A673 (cell line): ENCODE data around the gene CAP2. TPM values are rescaled to one million over a fixed set of nuclear protein-coding genes. Genes with fewer than 3 reads are reported as not detected.
A peak's percentile ranks its signal among the peaks of the same experiment; 100 is the strongest.

ENCODE experiments used
- BruUV-seq: library from RNA; stranded (reverse); fragments of 400-500 nt; replicated peaks from 2 replicates; lab custom pipeline; 2021; lab: Mats Ljungman, UMichigan
- CTCF ChIA-PET: fragments of 300-600 bp; sonication (Branson Sonifier 250); formaldehyde crosslinking; loops from one replicate; lab custom pipeline; 2022; ENCODE audit warnings: antibody characterized with exemption; lab: Charles Lee
- POLR2A ChIA-PET: fragments of 300-600 bp; sonication (Branson Sonifier 250); formaldehyde crosslinking; loops from one replicate; lab custom pipeline; 2022; ENCODE audit warnings: antibody characterized with exemption; ENCODE audit not compliant: low non-redundant PET; lab: Charles Lee
- DNase-seq: peaks from one replicate; pipeline ENCODE4 v3.0.0-alpha.2; 2015; ENCODE audit warnings: low spot score
- H3K27ac ChIP-seq: fragments of 200-600 bp; sonication (generic); 2 replicates; pipeline ENCODE4 v1.5.1; 2016; ENCODE audit warnings: mixed run types, low read depth, mild to moderate bottlenecking, mixed read lengths, antibody characterized with exemption, low read length; ENCODE audit not compliant: poor library complexity, severe bottlenecking
- H3K27me3 ChIP-seq: fragments of 200-600 bp; sonication (generic); replicated peaks from 2 replicates; pipeline ENCODE4 v1.6.1; 2017; ENCODE audit warnings: mixed run types, low read depth, mild to moderate bottlenecking, mixed read lengths, antibody characterized with exemption, low read length; ENCODE audit not compliant: insufficient read depth, poor library complexity
- H3K36me3 ChIP-seq: fragments of 200-600 bp; sonication (generic); 2 replicates; pipeline ENCODE4 v1.6.1; 2016; ENCODE audit warnings: mixed run types, mild to moderate bottlenecking, mixed read lengths, antibody characterized with exemption, low read length; ENCODE audit not compliant: insufficient read depth, poor library complexity, severe bottlenecking
- H3K4me1 ChIP-seq: fragments of 200-600 bp; sonication (generic); 2 replicates; pipeline ENCODE4 v1.6.1; 2017; ENCODE audit warnings: mixed run types, mild to moderate bottlenecking, mixed read lengths, antibody characterized with exemption, low read length; ENCODE audit not compliant: insufficient read depth, poor library complexity, severe bottlenecking
- H3K4me3 ChIP-seq: fragments of 200-600 bp; sonication (generic); 2 replicates; pipeline ENCODE4 v1.5.1; 2016; ENCODE audit warnings: low read depth, mixed run types, mild to moderate bottlenecking, mixed read lengths, low read length; ENCODE audit not compliant: poor library complexity, severe bottlenecking
- H3K9me3 ChIP-seq: fragments of 200-600 bp; sonication (generic); 2 replicates; pipeline ENCODE4 v1.6.1; 2016; ENCODE audit warnings: mixed run types, low read depth, mild to moderate bottlenecking, mixed read lengths, antibody characterized with exemption, low read length; ENCODE audit not compliant: poor library complexity, severe bottlenecking
- EZH2 ChIP-seq: fragments of 200-600 bp; sonication (generic); IDR thresholded peaks from 2 replicates; pipeline ENCODE4 v1.6.1; 2017; ENCODE audit warnings: borderline replicate concordance, low read depth, mild to moderate bottlenecking, mixed read lengths, antibody characterized with exemption, low read length; ENCODE audit not compliant: poor library complexity, severe bottlenecking
- intact Hi-C: fragments of 100-400 bp; cut with micrococcal nuclease; formaldehyde crosslinking; loops from one replicate; pipeline ENCODE4 v1.10.0; 2022; ENCODE audit not compliant: unreplicated experiment
- total RNA-seq: library from RNA; stranded (reverse); gene quantifications from 2 replicates; pipeline ENCODE4 v1.2.3, GENCODE V29; 2021
- TF ChIP-seq, protein P1 (sequence below): fragments of 300-800, 200-600 bp; sonication (generic); conservative IDR thresholded peaks from 2 replicates; pipeline ENCODE4 v1.5.1; 2017; ENCODE audit warnings: low read depth, mild to moderate bottlenecking, antibody characterized with exemption, low read length, moderate library complexity, mixed read lengths

The CAP2 gene
- total RNA-seq, 1 experiment from 2014 or later: 20.8 TPM

DNA sequence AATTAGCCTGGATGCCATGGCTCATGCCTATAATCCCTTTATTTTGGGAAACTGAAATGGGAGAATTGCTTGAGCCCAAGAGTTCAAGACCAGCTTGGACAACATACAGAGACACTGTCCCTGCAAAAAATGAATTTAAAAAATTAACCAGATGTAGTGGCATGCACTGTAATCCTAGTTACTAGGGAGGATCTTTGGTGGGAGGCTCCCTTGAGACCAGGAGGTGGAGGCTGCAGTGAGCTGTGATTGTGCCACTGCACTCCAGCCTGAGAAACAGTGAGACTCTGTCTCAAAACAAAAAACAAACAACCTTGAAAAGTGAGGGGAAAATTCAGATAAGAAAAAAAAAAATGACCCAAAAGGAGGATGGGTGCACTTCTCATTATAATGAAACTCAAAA, 23.4 kb downstream of the CAP2 start:
- no TSS peak for BruUV-seq
- POLR2A ChIA-PET: no interaction called here
- H3K36me3 ChIP-seq: no peaks in the 10 kb centered on the region
- peaks cover 38% of the 10 kb centered on the region for H3K4me1 ChIP-seq
- H3K4me3 ChIP-seq: no peak overlapping the region
- CTCF ChIA-PET: no interaction called here
- TF ChIP-seq, protein P1, sequence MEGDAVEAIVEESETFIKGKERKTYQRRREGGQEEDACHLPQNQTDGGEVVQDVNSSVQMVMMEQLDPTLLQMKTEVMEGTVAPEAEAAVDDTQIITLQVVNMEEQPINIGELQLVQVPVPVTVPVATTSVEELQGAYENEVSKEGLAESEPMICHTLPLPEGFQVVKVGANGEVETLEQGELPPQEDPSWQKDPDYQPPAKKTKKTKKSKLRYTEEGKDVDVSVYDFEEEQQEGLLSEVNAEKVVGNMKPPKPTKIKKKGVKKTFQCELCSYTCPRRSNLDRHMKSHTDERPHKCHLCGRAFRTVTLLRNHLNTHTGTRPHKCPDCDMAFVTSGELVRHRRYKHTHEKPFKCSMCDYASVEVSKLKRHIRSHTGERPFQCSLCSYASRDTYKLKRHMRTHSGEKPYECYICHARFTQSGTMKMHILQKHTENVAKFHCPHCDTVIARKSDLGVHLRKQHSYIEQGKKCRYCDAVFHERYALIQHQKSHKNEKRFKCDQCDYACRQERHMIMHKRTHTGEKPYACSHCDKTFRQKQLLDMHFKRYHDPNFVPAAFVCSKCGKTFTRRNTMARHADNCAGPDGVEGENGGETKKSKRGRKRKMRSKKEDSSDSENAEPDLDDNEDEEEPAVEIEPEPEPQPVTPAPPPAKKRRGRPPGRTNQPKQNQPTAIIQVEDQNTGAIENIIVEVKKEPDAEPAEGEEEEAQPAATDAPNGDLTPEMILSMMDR: no peak
- TF ChIP-seq EZH2: no peak
- H3K27ac ChIP-seq: no peak overlapping the region
- H3K9me3 ChIP-seq: no peaks in the 10 kb centered on the region
- DNase-seq: no peak
- intact Hi-C loops: no loop called here
- H3K27me3 ChIP-seq: no peaks in the 10 kb centered on the region

DNA sequence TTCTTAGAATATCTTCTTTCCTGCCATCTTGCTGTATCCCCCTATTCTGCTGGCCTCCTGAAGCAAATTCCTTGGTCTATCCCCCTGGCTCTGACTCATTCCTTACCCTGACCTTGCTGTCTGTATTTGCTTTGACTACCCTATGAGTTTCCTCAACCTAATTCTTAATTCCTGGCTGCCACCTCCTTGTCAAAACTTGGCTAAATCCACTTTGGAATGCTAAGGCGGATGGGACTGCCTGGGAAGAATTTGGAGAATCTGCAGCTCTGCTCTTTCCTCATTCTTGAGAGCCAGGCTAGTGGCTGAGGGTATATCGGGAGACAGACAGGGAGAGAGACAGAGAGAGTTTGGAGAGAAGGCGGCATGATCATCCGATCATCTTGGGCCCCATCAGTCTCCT, 24.4 kb downstream of the CAP2 start:
- TF ChIP-seq, protein P1: no peak
- TF ChIP-seq EZH2: no peak
- peak; percentile 26 for DNase-seq
- no TSS peak for BruUV-seq
- ChIA-PET POLR2A (no interaction called here), CTCF (no interaction called here)
- Histone ChIP-seq H3K4me3 (no peak overlapping the region), H3K27ac (no peak overlapping the region), H3K36me3 (no peaks in the 10 kb centered on the region), H3K9me3 (no peaks in the 10 kb centered on the region), H3K4me1 (peaks cover 41% of the 10 kb centered on the region), H3K27me3 (no peaks in the 10 kb centered on the region)
- intact Hi-C loops: no loop called here

DNA sequence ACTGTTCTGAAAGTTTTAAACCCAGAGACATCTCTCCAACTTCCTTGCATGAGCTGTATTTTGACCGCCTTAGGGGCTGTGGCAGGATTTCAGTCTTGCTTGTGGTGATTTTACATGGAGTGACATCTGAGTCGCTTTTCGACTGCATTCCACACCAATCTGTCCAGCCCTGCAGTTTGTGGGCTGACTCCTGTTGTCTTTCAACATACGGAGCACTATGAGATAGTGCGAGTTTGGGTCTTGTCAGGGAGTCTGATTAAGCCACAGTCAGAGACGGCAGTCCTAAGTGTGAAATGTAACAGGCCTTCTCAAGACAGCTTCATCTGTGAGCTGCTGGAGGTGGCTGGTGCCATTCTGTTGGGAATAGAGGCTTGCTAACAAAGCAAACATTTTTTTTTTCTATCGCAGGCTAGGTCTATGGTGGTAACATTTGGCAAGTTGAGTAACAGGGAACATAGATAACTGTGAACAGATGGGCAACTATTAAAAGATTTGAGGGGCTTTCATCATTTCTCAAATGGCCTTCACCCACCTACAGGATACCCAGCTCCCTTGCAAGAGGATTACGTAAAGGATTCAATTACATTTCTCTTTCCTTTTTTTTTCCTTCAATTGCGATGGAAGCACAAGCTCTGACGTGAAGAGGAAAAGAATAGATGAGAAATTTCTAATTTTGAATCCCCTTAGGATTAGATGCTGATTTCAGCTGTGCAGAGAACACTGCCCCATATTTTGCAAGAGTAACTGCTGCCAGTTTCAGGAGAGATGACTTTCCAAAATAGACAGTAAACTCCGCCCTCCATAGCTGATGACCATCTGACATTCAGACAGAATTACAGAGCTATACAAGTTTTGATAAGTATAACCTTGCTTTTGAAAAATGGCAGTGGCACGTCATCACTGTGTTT, 25.1 kb downstream of the CAP2 start:
- Histone ChIP-seq H3K4me3 (no peak overlapping the region), H3K9me3 (no peaks in the 10 kb centered on the region), H3K36me3 (no peaks in the 10 kb centered on the region), H3K27ac (peak overlapping the region; percentile 33), H3K27me3 (no peaks in the 10 kb centered on the region), H3K4me1 (peaks cover 44% of the 10 kb centered on the region)
- TF ChIP-seq EZH2: no peak
- TF ChIP-seq, protein P1: no peak
- intact Hi-C loops: no loop called here
- POLR2A ChIA-PET: no interaction called here
- BruUV-seq: no TSS peak
- DNase-seq: no peak
- CTCF ChIA-PET: no interaction called here
